Karpas-422 (cell line): ENCODE results near the gene HDAC4. TPM values are rescaled to one million over a fixed set of nuclear protein-coding genes. Genes with fewer than 3 reads are reported as not detected.
"Not testable (repeated sequence)": the region's sequence is repeated elsewhere in the genome, so short reads cannot be mapped to it uniquely, and the experiment has no call there.

Experiments used
- DNase-seq: peaks from one replicate; pipeline ENCODE4 v3.0.0-alpha.2; 2015
- H2AFZ ChIP-seq: fragments of 200-600 bp; sonication (generic); 2 replicates; pipeline ENCODE4 v1.6.1; 2014; ENCODE audit warnings: antibody characterized with exemption, low read length, mixed read lengths
- H3K27ac ChIP-seq: fragments of 200-600 bp; sonication (generic); 2 replicates; pipeline ENCODE4 v1.5.1; 2014; ENCODE audit warnings: mild to moderate bottlenecking, low read length, moderate library complexity
- H3K27me3 ChIP-seq: fragments of 200-600 bp; sonication (generic); 2 replicates; pipeline ENCODE4 v1.6.1; 2014; ENCODE audit warnings: low read length, mixed read lengths
- H3K36me3 ChIP-seq: fragments of 200-600 bp; sonication (generic); 2 replicates; pipeline ENCODE4 v1.6.1; 2014; ENCODE audit warnings: low read length, mixed read lengths; ENCODE audit not compliant: insufficient read depth
- H3K4me1 ChIP-seq: fragments of 200-600 bp; sonication (generic); 2 replicates; pipeline ENCODE4 v1.6.1; 2014; ENCODE audit warnings: mild to moderate bottlenecking, low read length, mixed read lengths
- H3K4me2 ChIP-seq: fragments of 200-600 bp; sonication (generic); 2 replicates; pipeline ENCODE4 v1.6.1; 2014; ENCODE audit warnings: low read length, low read depth, mild to moderate bottlenecking; ENCODE audit not compliant: poor library complexity, severe bottlenecking
- H3K4me3 ChIP-seq: fragments of 200-600 bp; sonication (generic); 2 replicates; pipeline ENCODE4 v1.5.1; 2014; ENCODE audit warnings: mild to moderate bottlenecking, antibody characterized with exemption, low read length, mixed read lengths
- H3K79me2 ChIP-seq: fragments of 200-600 bp; sonication (generic); 2 replicates; pipeline ENCODE4 v1.6.1; 2014; ENCODE audit warnings: mild to moderate bottlenecking, low read length, mixed read lengths
- H3K9ac ChIP-seq: fragments of 200-600 bp; sonication (generic); 2 replicates; pipeline ENCODE4 v1.6.0; 2014; ENCODE audit warnings: low read length
- H3K9me2 ChIP-seq: fragments of 200-600 bp; sonication (generic), shearing (Covaris generic); replicated peaks from 2 replicates; pipeline ENCODE4 v1.6.0; 2014; ENCODE audit warnings: mild to moderate bottlenecking, low read length, moderate library complexity; ENCODE audit not compliant: insufficient read depth
- H3K9me3 ChIP-seq: fragments of 300-700, 200-600 bp; sonication (generic); 2 replicates; pipeline ENCODE4 v1.6.1; 2014; ENCODE audit warnings: low read length, mixed read lengths
- H4K20me1 ChIP-seq: fragments of 200-600 bp; sonication (generic); 2 replicates; pipeline ENCODE4 v1.6.1; 2014; ENCODE audit warnings: mild to moderate bottlenecking, antibody characterized with exemption, low read length, low read depth; ENCODE audit not compliant: insufficient read depth
- total RNA-seq: library from RNA; depleted of rRNA; stranded (reverse); fragments of >200 nt; shearing (Covaris generic); gene quantifications from 2 replicates; pipeline ENCODE4 v1.2.3, GENCODE V29; 2014; ENCODE audit warnings: low replicate concordance; rRNA removed

HDAC4 gene
- total RNA-seq, result 8.5 and 16.5 TPM in 2 replicates

DNA sequence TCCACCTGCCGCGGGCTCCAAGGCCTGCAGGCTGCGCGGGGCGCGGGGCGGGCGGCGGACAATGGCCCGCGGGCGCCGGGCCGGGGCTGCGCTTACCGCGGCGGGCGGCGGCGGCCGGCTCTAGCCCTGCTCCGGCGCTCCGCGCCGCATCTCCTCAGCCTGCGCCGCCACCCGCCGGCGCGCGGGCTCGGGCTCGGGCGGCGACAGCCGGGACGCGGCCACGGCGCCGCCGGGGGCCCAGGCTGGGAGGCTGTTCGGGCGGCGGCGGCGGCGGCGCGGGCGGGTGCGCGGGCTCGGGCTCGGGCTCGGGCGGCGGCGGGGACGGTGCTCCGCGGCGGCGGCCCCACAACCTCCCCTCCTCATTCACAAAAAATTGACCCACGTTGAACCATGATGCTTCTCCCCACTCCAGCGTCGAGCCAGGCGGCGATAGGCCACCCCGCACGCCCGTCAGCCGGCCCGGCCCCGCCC lies at the start of gene HDAC4:
TSS of gene HDAC4 (minus strand) at position 425 of the 471 bp plus-strand sequence. CDS start 48,321 bp downstream, outside the sequence.
- peak within 1 kb of the TSS; percentile 79 for H3K27ac ChIP-seq
- H3K79me2 ChIP-seq, result peaks cover 5% of the 10 kb centered on the region; the same call in 1 of the 2 replicates
- H3K4me3 ChIP-seq, result peak within 1 kb of the TSS; percentile 94
- H3K27me3 ChIP-seq, result no peaks in the 10 kb centered on the region
- peak within 1 kb of the TSS; percentile 98 for H3K9ac ChIP-seq
- H3K9me2 ChIP-seq, result no peaks in the 10 kb centered on the region
- peaks cover 34% of the 10 kb centered on the region for H4K20me1 ChIP-seq
- H3K36me3 ChIP-seq, result no peaks in the 10 kb centered on the region
- H3K4me1 ChIP-seq, result peaks cover 21% of the 10 kb centered on the region
- no peak for DNase-seq
- H3K9me3 ChIP-seq, result no peaks in the 10 kb centered on the region
- H3K4me2 ChIP-seq, result peak within 1 kb of the TSS; percentile 99
- peak within 1 kb of the TSS; percentile 98 for H2AFZ ChIP-seq

GRCh38 chr2:239449468-239449867 lies 48.6 kb upstream of the HDAC4 start:
- not testable (repeated sequence) for DNase-seq

GRCh38 chr2:239445771-239446524 lies 45.1 kb upstream of the HDAC4 start:
- Histone ChIP-seq H3K36me3 (no peaks in the 10 kb centered on the region), H3K4me3 (no peak overlapping the region), H3K27ac (no peak overlapping the region), H3K27me3 (no peaks in the 10 kb centered on the region), H3K9ac (no peak overlapping the region), H3K9me3 (0 out of 2 replicates have a peak, but pooled peaks cover under 1% of the 10 kb centered on the region), H3K9me2 (no peaks in the 10 kb centered on the region), H3K4me2 (no peak overlapping the region), H3K4me1 (no peaks in the 10 kb centered on the region), H3K79me2 (no peaks in the 10 kb centered on the region), H2AFZ (no peak overlapping the region), H4K20me1 (no peaks in the 10 kb centered on the region)
- no peak for DNase-seq

More at GRCh38 chr2:239449468-239449867, 48.6 kb upstream of the HDAC4 start:
- H3K9me3 ChIP-seq, H3K27me3 ChIP-seq, H3K9me2 ChIP-seq, H3K4me2 ChIP-seq, H2AFZ ChIP-seq, H3K79me2 ChIP-seq, H3K9ac ChIP-seq, H3K36me3 ChIP-seq, H3K4me3 ChIP-seq, H3K4me1 ChIP-seq, H3K27ac ChIP-seq, H4K20me1 ChIP-seq: not testable (repeated sequence)

DNA sequence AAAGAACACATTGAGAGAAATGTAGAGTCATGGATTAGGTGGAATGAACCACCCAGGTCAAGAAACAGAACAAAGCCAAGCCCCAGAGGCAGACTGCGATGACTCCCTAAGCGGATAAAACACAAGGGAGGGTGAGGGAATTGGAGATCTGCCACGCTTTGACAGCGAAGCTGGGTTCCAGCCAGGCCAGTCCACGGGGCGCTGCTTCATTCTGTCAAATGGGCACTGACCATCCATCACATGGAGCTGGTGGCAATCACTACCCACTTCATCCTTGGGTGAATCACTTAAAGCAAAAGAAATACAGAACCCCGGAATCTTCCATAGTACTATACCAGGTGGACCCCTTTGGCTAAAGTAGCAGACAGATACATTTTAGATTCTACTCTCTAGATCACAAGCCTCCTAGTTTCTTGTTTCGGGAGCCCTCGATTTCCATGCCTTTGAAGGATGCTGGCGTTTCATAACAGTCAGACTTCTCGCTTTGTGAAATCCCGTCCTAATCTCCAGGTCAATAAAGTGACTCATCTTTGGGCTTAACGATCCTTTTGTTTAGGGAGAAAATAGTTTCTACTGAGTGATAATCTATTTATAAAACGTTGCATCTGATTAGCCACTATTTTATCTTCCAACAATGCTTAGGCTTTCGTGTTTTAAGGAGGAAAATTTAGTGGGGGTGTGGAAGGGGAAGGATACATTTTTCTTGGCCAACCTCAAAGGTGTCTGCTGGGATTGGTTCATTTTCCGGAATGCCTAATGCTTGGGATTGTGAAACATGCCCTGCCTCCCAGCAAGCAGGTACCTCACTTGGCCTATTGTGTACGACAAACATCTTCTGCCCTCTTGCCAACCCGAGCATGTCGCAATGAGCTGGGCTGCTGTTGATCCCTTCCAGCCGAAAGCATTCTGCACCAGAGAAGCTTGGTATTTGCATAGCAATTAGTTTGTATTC lies 44.1 kb upstream of the HDAC4 start:
- Histone ChIP-seq H4K20me1 (no peaks in the 10 kb centered on the region), H3K4me3 (no peak overlapping the region), H3K9me3 (no peaks in the 10 kb centered on the region), H3K27ac (no peak overlapping the region), H3K79me2 (no peaks in the 10 kb centered on the region), H3K9me2 (no peaks in the 10 kb centered on the region), H3K9ac (no peak overlapping the region), H3K36me3 (no peaks in the 10 kb centered on the region), H3K4me1 (no peaks in the 10 kb centered on the region), H3K4me2 (no peak overlapping the region), H3K27me3 (no peaks in the 10 kb centered on the region), H2AFZ (no peak overlapping the region)
- DNase-seq, result no peak

- Histone ChIP-seq H3K4me1 (no peaks in the 10 kb centered on the region), H3K27me3 (no peaks in the 10 kb centered on the region), H3K27ac (no peak overlapping the region), H3K9me3 (no peaks in the 10 kb centered on the region), H3K79me2 (no peaks in the 10 kb centered on the region), H3K9me2 (no peaks in the 10 kb centered on the region), H3K36me3 (no peaks in the 10 kb centered on the region), H3K4me2 (no peak overlapping the region), H4K20me1 (no peaks in the 10 kb centered on the region), H2AFZ (no peak overlapping the region), H3K4me3 (no peak overlapping the region), H3K9ac (no peak overlapping the region)
- DNase-seq, result no peak
These were observed 43.1 kb upstream of the HDAC4 start for GRCh38 chr2:239443666-239444567.

- no peaks in the 10 kb centered on the region for H3K27me3 ChIP-seq
- H3K79me2 ChIP-seq, result no peaks in the 10 kb centered on the region
- no peaks in the 10 kb centered on the region for H3K4me1 ChIP-seq
- H3K9ac ChIP-seq, result no peak overlapping the region
- no peak overlapping the region for H3K4me2 ChIP-seq
- H2AFZ ChIP-seq, result no peak overlapping the region
- H3K27ac ChIP-seq, result no peak overlapping the region
- H4K20me1 ChIP-seq, result no peaks in the 10 kb centered on the region
- no peaks in the 10 kb centered on the region for H3K9me3 ChIP-seq
- H3K4me3 ChIP-seq, result no peak overlapping the region
- H3K36me3 ChIP-seq, result no peaks in the 10 kb centered on the region
- DNase-seq, result no peak
- no peaks in the 10 kb centered on the region for H3K9me2 ChIP-seq
These were observed 42.3 kb upstream of the HDAC4 start for GRCh38 chr2:239443102-239443620.

DNA sequence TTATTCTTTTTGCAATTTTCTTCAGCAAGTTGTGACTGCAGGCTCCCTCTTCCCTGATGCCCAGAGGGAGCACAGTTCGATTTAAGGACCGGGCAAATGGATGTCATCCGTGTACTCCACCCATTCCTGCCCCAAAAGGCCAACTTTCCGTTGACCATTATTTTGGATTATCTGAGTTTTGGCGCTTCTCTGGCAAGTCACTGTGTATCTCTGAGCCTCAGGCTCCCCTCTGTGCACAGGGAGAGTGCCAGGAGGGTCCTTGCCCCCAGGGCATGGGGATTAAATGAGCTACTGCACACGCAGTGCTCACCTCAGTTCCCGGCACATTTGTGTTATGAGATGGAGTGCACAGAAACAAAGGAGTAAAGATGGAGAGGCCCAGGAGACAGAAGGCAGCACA lies 41.4 kb upstream of the HDAC4 start:
- Histone ChIP-seq H4K20me1 (no peaks in the 10 kb centered on the region), H3K4me2 (no peak overlapping the region), H3K79me2 (no peaks in the 10 kb centered on the region), H3K9me2 (no peaks in the 10 kb centered on the region), H3K9ac (no peak overlapping the region), H3K9me3 (no peaks in the 10 kb centered on the region), H3K27me3 (no peaks in the 10 kb centered on the region), H2AFZ (no peak overlapping the region), H3K27ac (no peak overlapping the region), H3K4me3 (no peak overlapping the region), H3K4me1 (no peaks in the 10 kb centered on the region), H3K36me3 (no peaks in the 10 kb centered on the region)
- DNase-seq, result no peak
